K562 (cell line): ENCODE data around the gene PYGM. TPM values are rescaled to one million over a fixed set of nuclear protein-coding genes. Genes with fewer than 3 reads are reported as not detected.
A peak's percentile ranks its signal among the peaks of the same experiment; 100 is the strongest.

ENCODE experiments used
- ATAC-seq: fragments of 200-7000 bp; cut with Tn5 transposase; 3 replicates; pipeline ENCODE4 v1.9.1; 2020; ENCODE audit warnings: moderate library complexity
- BruUV-seq: library from RNA; stranded (reverse); fragments of 400-500 nt; replicated peaks from 2 replicates; lab custom pipeline; 2021; lab: Mats Ljungman, UMichigan
- CTCF ChIA-PET: fragments of 300-600 bp; formaldehyde crosslinking; extraction: SDS; loops from one replicate; lab custom pipeline; 2021; ENCODE audit warnings: low intra/inter-chr PET ratio; lab: Yijun Ruan, JAX
- POLR2A ChIA-PET: fragments of 300-600, 350-650 bp; sonication (Branson Sonifier 250); formaldehyde crosslinking; extraction: SDS; loops from one replicate; lab custom pipeline; 2021; ENCODE audit warnings: antibody characterized with exemption, inconsistent platforms; lab: Yijun Ruan, JAX
- DNase-seq, 4 experiments: peaks; one replicate each; pipeline versions ENCODE4 v3.0.0 to v3.0.0-alpha.2; 2011 to 2018; ENCODE audit warnings: low spot score in 3 of 4, mixed read lengths in 3 of 4; ENCODE audit errors: extremely low read depth in 1 of 4
- FAIRE-seq: peaks from 2 replicates; lab custom pipeline; 2011; peaks lifted over from hg19 to GRCh38; lab: Jason Lieb, UNC
- H2AFZ ChIP-seq: 2 replicates; pipeline ENCODE4 v1.6.0; 2011; ENCODE audit warnings: low read depth, low read length, control low read depth, inconsistent platforms
- H3K27ac ChIP-seq: fragments of 200-600 bp; 3 replicates; pipeline ENCODE4 v1.8.0; 2011; ENCODE audit warnings: low read depth, mild to moderate bottlenecking, control low read depth, inconsistent platforms, low read length, moderate library complexity, mixed read lengths; ENCODE audit errors: extremely low read depth
- H3K27me3 ChIP-seq, 2 experiments: fragments of 300-600 bp in 1 of 2; 2 replicates in 1 of 2; 3 replicates in 1 of 2; pipeline versions ENCODE4 v1.6.0 to v1.8.0; 2011; ENCODE audit warnings: inconsistent platforms in 2 of 2, low read length in 2 of 2, mild to moderate bottlenecking in 1 of 2, mixed read lengths in 1 of 2, moderate library complexity in 1 of 2; ENCODE audit not compliant: control insufficient read depth in 2 of 2, insufficient read depth in 2 of 2
- H3K36me3 ChIP-seq: fragments of 300-600 bp; 3 replicates; pipeline ENCODE4 v1.8.0; 2011; ENCODE audit warnings: mild to moderate bottlenecking, low read length, inconsistent platforms; ENCODE audit not compliant: control insufficient read depth, insufficient read depth
- H3K4me1 ChIP-seq, 2 experiments: fragments of 200-600 bp in 1 of 2; replicated peaks in 1 of 2; 2 replicates in 1 of 2; 3 replicates in 1 of 2; pipeline versions ENCODE4 v1.5.1 to v1.8.0; 2011; ENCODE audit warnings: inconsistent platforms in 2 of 2, low read length in 2 of 2, mild to moderate bottlenecking in 1 of 2, mixed read lengths in 1 of 2, moderate library complexity in 1 of 2; ENCODE audit not compliant: control insufficient read depth in 2 of 2, insufficient read depth in 2 of 2
- H3K4me2 ChIP-seq: 2 replicates; pipeline ENCODE4 v1.6.1; 2011; ENCODE audit warnings: low read length, control low read depth, inconsistent platforms, mixed read lengths; ENCODE audit not compliant: insufficient read depth
- H3K4me3 ChIP-seq: fragments of 200-600 bp; sonication (generic), shearing (Covaris generic); 2 replicates; pipeline ENCODE4 v1.5.1; 2016; ENCODE audit warnings: control low read depth, inconsistent platforms
- H3K79me2 ChIP-seq: fragments of 200-600 bp; 3 replicates; pipeline ENCODE4 v1.8.0; 2011; ENCODE audit warnings: low read length, inconsistent platforms; ENCODE audit not compliant: control insufficient read depth, insufficient read depth
- H3K9ac ChIP-seq, 2 experiments: 2 replicates each; pipeline versions ENCODE4 v1.6.0 to v1.6.1; 2011; ENCODE audit warnings: low read depth in 2 of 2, low read length in 2 of 2, control low read depth in 1 of 2, inconsistent platforms in 1 of 2, mild to moderate bottlenecking in 1 of 2, mixed read lengths in 1 of 2; ENCODE audit not compliant: insufficient read depth in 1 of 2
- H3K9me1 ChIP-seq: one replicate; pipeline ENCODE4 v1.6.0; 2011; ENCODE audit warnings: inconsistent platforms, mild to moderate bottlenecking, low read length, moderate library complexity; ENCODE audit not compliant: control insufficient read depth, insufficient read depth
- H3K9me3 ChIP-seq: replicated peaks from 2 replicates; pipeline ENCODE4 v1.5.1; 2011; ENCODE audit warnings: low read depth, low read length, inconsistent platforms; ENCODE audit not compliant: control insufficient read depth, insufficient read depth
- H4K20me1 ChIP-seq: replicated peaks from 2 replicates; pipeline ENCODE4 v1.6.1; 2011; ENCODE audit warnings: low read length, inconsistent platforms, mixed read lengths; ENCODE audit not compliant: control insufficient read depth, insufficient read depth
- BRD9 ChIP-seq: fragments of 450-650 bp; IDR thresholded peaks from 2 replicates; pipeline ENCODE4 v1.6.1; 2018; ENCODE audit warnings: low read depth; ENCODE audit not compliant: partially characterized antibody
- CBFA2T3 ChIP-seq: fragments of 450-650 bp; IDR thresholded peaks from 2 replicates; pipeline ENCODE4 v1.6.1; 2017
- E2F6 ChIP-seq, 2 experiments: IDR thresholded peaks; 2 replicates each; pipeline ENCODE4 v1.6.1; 2011; ENCODE audit warnings: borderline replicate concordance in 1 of 2, control low read depth in 1 of 2, low read depth in 1 of 2, low read length in 1 of 2, mild to moderate bottlenecking in 1 of 2, mixed read lengths in 1 of 2, moderate library complexity in 1 of 2; ENCODE audit not compliant: insufficient read depth in 1 of 2, insufficient read length in 1 of 2, poor library complexity in 1 of 2, severe bottlenecking in 1 of 2; ENCODE audit errors: extremely low read depth in 1 of 2
- ETV5 ChIP-seq: sonication (generic); formaldehyde crosslinking; IDR thresholded peaks from 2 replicates; pipeline ENCODE4 v1.4.0; 2020; ENCODE audit warnings: low read depth, mild to moderate bottlenecking, missing genetic modification reagents
- HDAC1 ChIP-seq, 2 experiments: fragments of 450-650 bp; IDR thresholded peaks; 2 replicates each; pipeline ENCODE4 v1.6.1; 2016 to 2017; ENCODE audit warnings: inconsistent platforms in 1 of 2, mild to moderate bottlenecking in 1 of 2, moderate library complexity in 1 of 2
- KLF6 ChIP-seq: fragments of 250-450 bp; sonication (Bioruptor Pico); IDR thresholded peaks from 2 replicates; pipeline ENCODE4 v1.4.0; 2020; ENCODE audit warnings: mild to moderate bottlenecking, moderate library complexity, borderline replicate concordance
- MAFK ChIP-seq: IDR thresholded peaks from 2 replicates; pipeline ENCODE4 v1.6.1; 2011; ENCODE audit warnings: low read length, improper control_type of control experiment
- MAX ChIP-seq: sonication (generic); formaldehyde crosslinking; IDR thresholded peaks from 2 replicates; pipeline ENCODE4 v1.9.0; 2022; ENCODE audit warnings: mild to moderate bottlenecking, missing genetic modification reagents
- POLR2B ChIP-seq: fragments of 450-650 bp; IDR thresholded peaks from 2 replicates; pipeline ENCODE4 v1.6.1; 2018; ENCODE audit warnings: low read depth; ENCODE audit not compliant: partially characterized antibody
- RFX7 ChIP-seq: fragments of 250-450 bp; sonication (Bioruptor Pico); IDR thresholded peaks from 2 replicates; pipeline ENCODE4 v1.5.1; 2021; ENCODE audit warnings: mild to moderate bottlenecking
- SIRT6 ChIP-seq: IDR thresholded peaks from one replicate; pipeline ENCODE4 v1.6.1; 2012; ENCODE audit warnings: low read depth, mild to moderate bottlenecking, control low read depth, inconsistent platforms, low read length, moderate library complexity
- TCF15 ChIP-seq: fragments of 250-450 bp; sonication (Bioruptor Pico); IDR thresholded peaks from 2 replicates; pipeline ENCODE4 v1.8.0; 2022; ENCODE audit warnings: moderate library complexity, mild to moderate bottlenecking, inconsistent platforms
- ZNF282 ChIP-seq: sonication (generic); formaldehyde crosslinking; IDR thresholded peaks from 2 replicates; pipeline ENCODE4 v1.8.1; 2023; ENCODE audit warnings: missing genetic modification reagents
- ZNF354B ChIP-seq: fragments of 250-450 bp; sonication (Bioruptor Pico); IDR thresholded peaks from 2 replicates; pipeline ENCODE4 v1.4.0; 2020
- ZNF398 ChIP-seq: fragments of 250-450 bp; sonication (Bioruptor Pico); IDR thresholded peaks from 2 replicates; pipeline ENCODE4 v1.8.0; 2021; ENCODE audit warnings: moderate library complexity, mild to moderate bottlenecking, inconsistent platforms
- WGBS: fragments of 100-300 bp; shearing (Covaris generic); methylation state at CpG from one replicate; pipeline ENCODE4 v1.1.6; 2016; ENCODE audit warnings: low coverage, mixed read lengths; ENCODE audit not compliant: insufficient coverage; ENCODE audit errors: missing lambda C conversion rate; 5-methylcytosine and 5-hydroxymethylcytosine counted together
- in situ Hi-C: fragments of 300-500 bp; cut with MboI; formaldehyde crosslinking; loops from 4 replicates; pipeline ENCODE4 v1.15.0; 2018; ENCODE audit warnings: inconsistent platforms, mixed read lengths
- intact Hi-C: fragments of 100-400 bp; cut with micrococcal nuclease; formaldehyde crosslinking; loops from 2 replicates; pipeline ENCODE4 v1.14.2; 2022
- polyA plus RNA-seq, 8 experiments: library from polyadenylated mRNA; depleted of rRNA in 4 of 8; stranded (reverse) in 5 of 8; unstranded in 3 of 8; fragments of >200 nt; fragmentation: Nextera tagmentation in 2 of 8; fragmentation: Illumina TruSeq in 1 of 8; extraction: Ambion mirVana in 2 of 8; extraction: Trizol in 1 of 8; gene quantifications; 2 replicates each; pipeline versions ENCODE4 v1.2.1 to v1.2.3, GENCODE V29; 2011 to 2014; ENCODE audit warnings: inconsistent platforms in 1 of 8, missing spikeins in 1 of 8
- total RNA-seq, 7 experiments: library from RNA; depleted of rRNA in 6 of 7; stranded (reverse); fragments of >200 nt in 6 of 7; fragmentation: Illumina TruSeq in 2 of 7; extraction: Trizol in 2 of 7; gene quantifications; 2 replicates each; pipeline versions ENCODE4 v1.2.1 to v1.2.3, GENCODE V29; 2011 to 2021; ENCODE audit warnings: low replicate concordance in 1 of 7

The PYGM gene
- total and polyA plus RNA-seq, 9 of the 15 experiments (the other 6 are each of a cell fraction or from before 2014, with no cell fraction given), result 0.07 to 1.5 (median 0.68) TPM

GRCh38 chr11:64724863-64725532 lies 34.8 kb downstream of the PYGM start:
- Histone ChIP-seq H3K4me2 (no peak overlapping the region), H3K4me3 (no peak overlapping the region), H3K27ac (no peak overlapping the region), H3K27me3 (peaks cover 0 to 14% of the 10 kb centered on the region in 2 experiments; a peak in 3 of 5 replicates), H3K4me1 (peaks cover 0 to 26% of the 10 kb centered on the region in 2 experiments; a peak in 4 of 5 replicates), H3K9ac (no peak overlapping the region), H4K20me1 (peaks cover 2% of the 10 kb centered on the region; the same call in 1 of the 2 replicates), H3K36me3 (no peaks in the 10 kb centered on the region), H3K79me2 (no peaks in the 10 kb centered on the region), H3K9me1 (no peaks in the 10 kb centered on the region), H2AFZ (no peak overlapping the region), H3K9me3 (no peaks in the 10 kb centered on the region)
- FAIRE-seq, result no peak
- CTCF ChIA-PET, result interaction anchor here (0.6 kb wide), 1 partner anchor 312 kb away, joined by 3 read pairs; no protein-coding TSS in a partner anchor
- POLR2A ChIA-PET, result interaction anchor here (0.5 to 0.6 kb wide), 3 partner anchors 13 to 182 kb away, joined by 3 to 4 read pairs (median 3); no protein-coding TSS in a partner anchor
- intact Hi-C loops, result loop anchor here (10.0 kb wide), 1 partner anchor 70 kb away; no protein-coding TSS in a partner anchor
- BruUV-seq, result no TSS peak
- in situ Hi-C loops, result no loop called here
- DNase-seq, result no peak
- ATAC-seq, result no peak
- 14% methylated on average over 7 of the region's 7 CpGs for WGBS
- TF ChIP-seq ZNF398 (CRISPR knock-in tag) (no peak), MAFK (no peak), MAX (CRISPR knock-in tag) (peak; percentile 33; the same call in 1 of the 2 replicates), ETV5 (CRISPR knock-in tag) (no peak), E2F6 (IDR thresholded peaks at IDR 0.05; ENCODE audit: borderline replicate concordance in 1 of 2, extremely low read depth in 1 of 2, insufficient read depth in 1 of 2, insufficient read length in 1 of 2, low read depth in 1 of 2, low read length in 1 of 2, poor library complexity in 1 of 2, severe bottlenecking in 1 of 2) (no peak), ZNF282 (no peak), CBFA2T3 (0 out of 2 replicates have a peak, but pooled peaks have one; percentile 16), TCF15 (CRISPR knock-in tag) (no peak), BRD9 (no peak), HDAC1 (IDR thresholded peaks at IDR 0.05) (no peak), SIRT6 (no peak), POLR2B (no peak), KLF6 (CRISPR knock-in tag) (no peak), RFX7 (CRISPR knock-in tag) (no peak), ZNF354B (CRISPR knock-in tag) (no peak)
